Right lobe of liver (tissue), 6 donors: ENCODE data around the gene PCED1B. TPM values are rescaled to one million over a fixed set of nuclear protein-coding genes. Genes with fewer than 3 reads are reported as not detected.

Experiments
- ATAC-seq, 4 donors: fragments of 200-7000 bp; cut with Tn5 transposase; one replicate each; pipeline ENCODE4 v1.9.1; 2020; ENCODE audit warnings: mild to moderate bottlenecking in 4 of 4, moderate library complexity in 4 of 4
- DNase-seq, 3 donors: peaks; one replicate each; pipeline ENCODE4 v3.0.0-alpha.2; 2020
- H3K27ac ChIP-seq, 3 donors: fragments of 200-600 bp; one replicate each; pipeline ENCODE4 v1.8.0; 2022
- H3K27me3 ChIP-seq, 2 donors: fragments of 200-600 bp; one replicate each; pipeline ENCODE4 v1.8.0; 2022
- H3K36me3 ChIP-seq, 4 donors: fragments of 200-600 bp; sonication (generic) in 1 of 4; one replicate each; pipeline versions ENCODE4 v1.5.1 to v1.8.0; 2017 to 2022; ENCODE audit warnings: control low read depth in 1 of 4
- H3K4me1 ChIP-seq, 4 donors: fragments of 200-600 bp; sonication (generic) in 1 of 4; one replicate each; pipeline versions ENCODE4 v1.5.1 to v1.8.0; 2017 to 2022; ENCODE audit warnings: control low read depth in 1 of 4
- H3K4me3 ChIP-seq, 3 donors: fragments of 200-600 bp; one replicate each; pipeline ENCODE4 v1.8.0; 2022
- H3K9me3 ChIP-seq, 4 donors: fragments of 200-600 bp; sonication (generic) in 1 of 4; one replicate each; pipeline versions ENCODE4 v1.5.1 to v1.8.0; 2017 to 2022; ENCODE audit warnings: control low read depth in 1 of 4
- POLR2A ChIP-seq: fragments of 450-650 bp; IDR thresholded peaks from one replicate; pipeline ENCODE4 v1.6.1; 2017; ENCODE audit warnings: antibody characterized with exemption, mild to moderate bottlenecking
- WGBS: methylation state at CpG from one replicate; pipeline ENCODE4 v1.1.6; 2018; ENCODE audit warnings: low coverage, low lambda C conversion rate; ENCODE audit not compliant: insufficient coverage; ENCODE audit errors: missing lambda C conversion rate; 5-methylcytosine and 5-hydroxymethylcytosine counted together
- intact Hi-C, 2 donors: fragments of 100-400 bp; cut with DNase I; formaldehyde crosslinking; loops; one replicate each; pipeline versions ENCODE4 v1.11.2 to v1.14.1; 2022
- total RNA-seq, 6 experiments: library from RNA; depleted of rRNA in 2 of 6; stranded (reverse); fragments of >200 nt in 2 of 6; fragmentation: NEBNext Ultra II Directional in 3 of 6; extraction: Animal tissue kit (Norgen Biotek cat#: 25700) in 3 of 6; gene quantifications; one replicate each; pipeline versions ENCODE4 v1.1.0 to v1.2.4, GENCODE V29; 2016 to 2023
- TF ChIP-seq, protein P1 (sequence below), 4 donors: fragments of 200-600 bp in 3 of 4; fragments of 450-650 bp in 1 of 4; IDR thresholded peaks; one replicate each; pipeline versions ENCODE4 v1.5.1 to v1.8.0; 2016 to 2022; ENCODE audit warnings: antibody characterized with exemption in 4 of 4, mild to moderate bottlenecking in 2 of 4
- donor health status: DM: no; HTN: yes; CAD: no.
- donor health status: DM: no; HTN: no; CAD: no.
- donor health status: DM: no; HTN: no; CAD: no.
- donor health status: DM: no; HTN: yes; CAD: no.
- donor health status: DM: no; HTN: yes; CAD: no.

Gene PCED1B
- total RNA-seq, 6 experiments from 2014 or later, result 0.62 to 3.0 (median 1.1) TPM

DNA sequence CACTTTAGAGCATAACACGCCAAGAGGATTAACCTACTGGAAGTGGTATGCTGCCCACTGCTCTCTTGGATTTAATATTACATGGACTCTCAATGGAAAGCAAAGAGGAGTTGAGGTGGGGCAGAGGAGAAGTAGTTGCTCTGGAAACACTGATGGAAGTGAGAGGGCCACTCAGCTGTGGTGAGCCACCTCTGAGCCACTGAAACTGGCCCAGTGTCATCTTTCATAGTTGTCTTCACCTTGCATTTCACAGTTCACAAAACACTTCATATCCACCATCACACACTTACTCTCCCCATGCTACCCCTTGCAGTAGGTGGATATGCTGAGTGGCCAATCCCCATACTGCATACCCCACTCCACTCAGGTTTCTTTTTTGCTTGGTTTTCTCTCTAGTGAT lies 12.2 kb upstream of the PCED1B start:
- no peaks in the 10 kb centered on the region for H3K9me3 ChIP-seq
- H3K36me3 ChIP-seq, result no peaks in the 10 kb centered on the region
- intact Hi-C loops, result no loop called here
- TF ChIP-seq, protein P1, sequence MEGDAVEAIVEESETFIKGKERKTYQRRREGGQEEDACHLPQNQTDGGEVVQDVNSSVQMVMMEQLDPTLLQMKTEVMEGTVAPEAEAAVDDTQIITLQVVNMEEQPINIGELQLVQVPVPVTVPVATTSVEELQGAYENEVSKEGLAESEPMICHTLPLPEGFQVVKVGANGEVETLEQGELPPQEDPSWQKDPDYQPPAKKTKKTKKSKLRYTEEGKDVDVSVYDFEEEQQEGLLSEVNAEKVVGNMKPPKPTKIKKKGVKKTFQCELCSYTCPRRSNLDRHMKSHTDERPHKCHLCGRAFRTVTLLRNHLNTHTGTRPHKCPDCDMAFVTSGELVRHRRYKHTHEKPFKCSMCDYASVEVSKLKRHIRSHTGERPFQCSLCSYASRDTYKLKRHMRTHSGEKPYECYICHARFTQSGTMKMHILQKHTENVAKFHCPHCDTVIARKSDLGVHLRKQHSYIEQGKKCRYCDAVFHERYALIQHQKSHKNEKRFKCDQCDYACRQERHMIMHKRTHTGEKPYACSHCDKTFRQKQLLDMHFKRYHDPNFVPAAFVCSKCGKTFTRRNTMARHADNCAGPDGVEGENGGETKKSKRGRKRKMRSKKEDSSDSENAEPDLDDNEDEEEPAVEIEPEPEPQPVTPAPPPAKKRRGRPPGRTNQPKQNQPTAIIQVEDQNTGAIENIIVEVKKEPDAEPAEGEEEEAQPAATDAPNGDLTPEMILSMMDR (IDR thresholded peaks at IDR 0.05), result no peak
- TF ChIP-seq POLR2A, result no peak
- H3K27ac ChIP-seq, result no peak overlapping the region
- H3K27me3 ChIP-seq, result no peaks in the 10 kb centered on the region
- H3K4me3 ChIP-seq, result no peak overlapping the region
- WGBS, result 77% methylated on average over 1 of the region's 1 CpG
- DNase-seq (no peak), ATAC-seq (no peak)
- no peaks in the 10 kb centered on the region for H3K4me1 ChIP-seq

DNA sequence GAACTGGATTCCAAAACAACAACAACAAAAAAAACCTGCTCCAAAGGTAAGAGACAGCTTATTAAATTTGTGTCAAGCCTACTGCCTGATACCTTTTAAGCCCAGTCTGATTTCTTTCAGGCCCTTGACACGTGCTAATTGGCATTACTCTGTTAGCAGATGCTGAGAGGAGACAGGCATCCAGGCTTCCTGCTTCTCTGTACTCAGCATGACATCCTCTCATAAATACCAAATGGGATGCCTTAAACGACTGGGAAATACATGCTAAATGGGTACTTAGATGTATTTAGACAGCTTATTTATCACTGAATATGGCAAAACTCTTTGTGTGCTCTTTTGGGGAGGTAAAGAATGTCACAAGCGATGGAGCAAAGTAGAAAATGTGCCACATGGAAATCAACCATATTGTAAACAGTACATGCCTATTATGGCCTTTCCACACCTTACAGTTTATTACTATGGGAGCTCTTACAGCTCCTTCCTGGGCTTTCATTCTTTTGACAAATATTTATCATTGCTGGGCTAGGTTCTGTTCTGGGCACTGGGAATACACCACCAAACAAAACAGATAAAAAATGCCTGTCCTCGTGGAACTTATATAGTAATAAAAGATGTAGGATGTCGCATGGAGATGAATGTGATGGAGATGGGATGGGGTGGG lies 11.5 kb upstream of the PCED1B start:
- Histone ChIP-seq H3K27ac (no peak overlapping the region), H3K4me3 (no peak overlapping the region), H3K27me3 (no peaks in the 10 kb centered on the region), H3K9me3 (no peaks in the 10 kb centered on the region), H3K4me1 (no peaks in the 10 kb centered on the region), H3K36me3 (no peaks in the 10 kb centered on the region)
- TF ChIP-seq, protein P1 (IDR thresholded peaks at IDR 0.05), result no peak
- TF ChIP-seq POLR2A, result no peak
- intact Hi-C loops, result no loop called here
- DNase-seq (no peak), ATAC-seq (no peak)
- 77% methylated on average over 5 of the region's 5 CpGs for WGBS

DNA sequence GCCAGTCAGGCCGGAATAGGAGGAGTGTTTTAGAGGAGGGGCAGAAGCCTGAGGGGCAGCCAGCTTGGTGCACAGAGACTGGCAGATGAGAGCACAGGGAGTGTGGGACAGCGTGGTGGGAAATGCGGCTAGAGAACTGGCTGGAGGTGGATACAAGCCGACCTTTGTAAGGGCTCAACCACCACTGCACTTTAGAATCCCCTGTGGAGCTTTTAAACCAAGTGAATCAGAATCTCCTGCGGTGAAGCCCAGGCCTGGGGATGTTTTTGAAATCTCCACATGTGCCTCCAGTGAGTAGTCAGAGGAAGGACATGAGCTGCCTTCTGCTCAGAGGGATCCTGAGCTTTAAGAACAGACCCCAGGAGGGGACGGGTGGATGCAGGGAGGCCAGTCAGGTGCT lies 10.9 kb upstream of the PCED1B start:
- Histone ChIP-seq H3K27me3 (no peaks in the 10 kb centered on the region), H3K4me3 (no peak overlapping the region), H3K4me1 (no peaks in the 10 kb centered on the region), H3K9me3 (no peaks in the 10 kb centered on the region), H3K27ac (no peak overlapping the region), H3K36me3 (no peaks in the 10 kb centered on the region)
- DNase-seq (no peak), ATAC-seq (no peak)
- intact Hi-C loops, result no loop called here
- TF ChIP-seq POLR2A, result no peak
- TF ChIP-seq, protein P1 (IDR thresholded peaks at IDR 0.05), result no peak
- 80% methylated on average over 1 of the region's 6 CpGs for WGBS

DNA sequence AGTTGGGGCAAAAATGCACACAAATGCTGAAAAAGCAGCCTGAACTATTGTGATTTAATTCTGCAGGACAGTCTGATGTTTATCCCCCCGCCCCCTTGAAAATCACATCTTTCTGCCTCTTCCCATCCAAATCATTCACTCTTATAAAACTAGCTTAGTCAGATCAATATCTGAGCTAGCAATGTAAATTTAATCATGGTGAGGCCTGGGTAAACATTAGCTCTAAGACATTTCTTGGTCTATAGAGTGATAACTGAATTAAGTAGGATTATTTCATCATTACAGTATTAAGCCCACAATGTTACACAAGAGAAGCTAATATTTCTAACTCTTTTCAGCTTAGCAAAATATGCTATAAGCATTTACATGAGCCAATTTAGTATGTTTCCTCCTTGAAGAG lies 9.1 kb upstream of the PCED1B start:
- intact Hi-C loops, result no loop called here
- WGBS, result 75% methylated on average over 1 of the region's 1 CpG

More for the DNA sequence above, 9.1 kb upstream of the PCED1B start:
- Histone ChIP-seq H3K4me3 (no peak overlapping the region), H3K9me3 (no peaks in the 10 kb centered on the region), H3K27ac (no peak overlapping the region), H3K4me1 (no peaks in the 10 kb centered on the region), H3K27me3 (no peaks in the 10 kb centered on the region), H3K36me3 (no peaks in the 10 kb centered on the region)
- no peak for DNase-seq
- no peak for TF ChIP-seq POLR2A
- TF ChIP-seq, protein P1 (IDR thresholded peaks at IDR 0.05), result no peak
- ATAC-seq, result no peak
